Measurements from ENCODE around the gene LRIT1. TPM values are rescaled to one million over a fixed set of nuclear protein-coding genes. Genes with fewer than 3 reads are reported as not detected.
A peak's percentile ranks its signal among the peaks of the same experiment; 100 is the strongest.

LRIT1 gene
- total RNA-seq, 1 experiment from 2014 or later = not detected

GRCh38 chr10:84216834-84217233, 24.5 kb downstream of the LRIT1 start:
- Histone ChIP-seq H3K36me3 (ENCODE audit: insufficient read depth, low read length, poor library complexity, severe bottlenecking) (no peaks in the 10 kb centered on the region), H3K27ac (ENCODE audit: low read depth, low read length, poor library complexity, severe bottlenecking) (no peak overlapping the region), H3K4me1 (ENCODE audit: insufficient read depth, low read length, poor library complexity, severe bottlenecking) (no peaks in the 10 kb centered on the region), H3K4me3 (ENCODE audit: low read depth, low read length, poor library complexity, severe bottlenecking) (no peak overlapping the region), H3K27me3 (replicated peaks; ENCODE audit: insufficient read depth, low read depth, low read length, poor library complexity) (peaks cover 3% of the 10 kb centered on the region), H3K9me3 (ENCODE audit: low read depth, low read length, poor library complexity, severe bottlenecking) (no peaks in the 10 kb centered on the region)
- POLR2A ChIA-PET (ENCODE audit: low non-redundant PET) = no interaction called here
- no peak for DNase-seq (ENCODE audit: low spot score)
- CTCF ChIA-PET = no interaction called here
- no TSS peak for BruUV-seq (replicated peaks)
- intact Hi-C loops (cut with micrococcal nuclease; ENCODE audit: unreplicated experiment) = no loop called here
- TF ChIP-seq EZH2 (IDR thresholded peaks at IDR 0.05; ENCODE audit: borderline replicate concordance, low read depth, low read length, poor library complexity, severe bottlenecking) = no peak
- TF ChIP-seq CTCF (conservative IDR thresholded peaks at IDR 0.05; ENCODE audit: low read depth, low read length) = no peak

GRCh38 chr10:84214612-84215235, 26.6 kb downstream of the LRIT1 start:
- no TSS peak for BruUV-seq (replicated peaks)
- Histone ChIP-seq H3K4me3 (ENCODE audit: low read depth, low read length, poor library complexity, severe bottlenecking) (no peak overlapping the region), H3K27ac (ENCODE audit: low read depth, low read length, poor library complexity, severe bottlenecking) (no peak overlapping the region), H3K36me3 (ENCODE audit: insufficient read depth, low read length, poor library complexity, severe bottlenecking) (no peaks in the 10 kb centered on the region), H3K4me1 (ENCODE audit: insufficient read depth, low read length, poor library complexity, severe bottlenecking) (no peaks in the 10 kb centered on the region), H3K27me3 (replicated peaks; ENCODE audit: insufficient read depth, low read depth, low read length, poor library complexity) (peaks cover 5% of the 10 kb centered on the region), H3K9me3 (ENCODE audit: low read depth, low read length, poor library complexity, severe bottlenecking) (no peaks in the 10 kb centered on the region)
- no peak for TF ChIP-seq EZH2 (IDR thresholded peaks at IDR 0.05; ENCODE audit: borderline replicate concordance, low read depth, low read length, poor library complexity, severe bottlenecking)
- peak; percentile 64 for TF ChIP-seq CTCF (conservative IDR thresholded peaks at IDR 0.05; ENCODE audit: low read depth, low read length)
- ChIA-PET CTCF (interaction anchor here (0.7 to 1.0 kb wide), 3 partner anchors 27 to 59 kb away, joined by 4 to 7 read pairs (median 4); no protein-coding TSS in a partner anchor), POLR2A (ENCODE audit: low non-redundant PET) (no interaction called here)
- peak; percentile 17 for DNase-seq (ENCODE audit: low spot score)
- intact Hi-C loops (cut with micrococcal nuclease; ENCODE audit: unreplicated experiment) = no loop called here

GRCh38 chr10:84214046-84214572, 27.2 kb downstream of the LRIT1 start:
- intact Hi-C loops (cut with micrococcal nuclease; ENCODE audit: unreplicated experiment) = no loop called here
- BruUV-seq (replicated peaks) = no TSS peak
- Histone ChIP-seq H3K4me1 (ENCODE audit: insufficient read depth, low read length, poor library complexity, severe bottlenecking) (no peaks in the 10 kb centered on the region), H3K27me3 (replicated peaks; ENCODE audit: insufficient read depth, low read depth, low read length, poor library complexity) (peaks cover 10% of the 10 kb centered on the region), H3K27ac (ENCODE audit: low read depth, low read length, poor library complexity, severe bottlenecking) (no peak overlapping the region), H3K4me3 (ENCODE audit: low read depth, low read length, poor library complexity, severe bottlenecking) (no peak overlapping the region), H3K9me3 (ENCODE audit: low read depth, low read length, poor library complexity, severe bottlenecking) (no peaks in the 10 kb centered on the region), H3K36me3 (ENCODE audit: insufficient read depth, low read length, poor library complexity, severe bottlenecking) (no peaks in the 10 kb centered on the region)
- POLR2A ChIA-PET (ENCODE audit: low non-redundant PET) = no interaction called here
- no peak for TF ChIP-seq CTCF (conservative IDR thresholded peaks at IDR 0.05; ENCODE audit: low read depth, low read length)
- TF ChIP-seq EZH2 (IDR thresholded peaks at IDR 0.05; ENCODE audit: borderline replicate concordance, low read depth, low read length, poor library complexity, severe bottlenecking) = no peak
- DNase-seq (ENCODE audit: low spot score) = no peak
- CTCF ChIA-PET = interaction anchor here (1.0 kb wide), 1 partner anchor 43 kb away, joined by 4 read pairs; no protein-coding TSS in a partner anchor

Measured in A673 (cell line).